Measurements from ENCODE around the gene SLC16A10.
A peak's percentile ranks its signal among the peaks of the same experiment; 100 is the strongest.
"Not testable (repeated sequence)": the region's sequence is repeated elsewhere in the genome, so short reads cannot be mapped to it uniquely, and the experiment has no call there.

Gene SLC16A10

GRCh38 chr6:111187874-111188273, 100.6 kb downstream of the SLC16A10 start:
- no peak for DNase-seq (ENCODE audit: low read depth)

GRCh38 chr6:111189666-111190210, 102.4 kb downstream of the SLC16A10 start:
- not testable (repeated sequence) for DNase-seq (ENCODE audit: low read depth)

DNA sequence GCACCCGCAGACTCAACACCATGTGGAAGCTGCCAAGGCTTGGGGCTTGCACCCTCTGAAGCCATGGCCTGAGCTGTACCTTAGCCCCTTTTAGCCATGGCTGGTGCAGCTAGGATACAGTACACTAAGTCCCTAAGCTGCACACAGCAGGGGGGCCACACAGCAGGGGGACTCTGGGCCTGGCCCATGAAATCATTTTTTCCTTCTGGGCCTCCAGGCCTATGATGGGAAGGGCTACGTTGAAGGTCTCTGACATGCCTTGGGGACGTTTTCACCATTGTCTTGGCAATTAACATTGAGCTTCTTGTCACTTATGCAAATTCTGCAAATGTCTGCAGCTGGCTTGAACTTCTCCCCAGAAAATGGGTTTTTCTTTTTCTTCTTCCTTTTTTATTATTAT, 103.3 kb downstream of the SLC16A10 start:
- no peak for DNase-seq (ENCODE audit: low read depth)

DNA sequence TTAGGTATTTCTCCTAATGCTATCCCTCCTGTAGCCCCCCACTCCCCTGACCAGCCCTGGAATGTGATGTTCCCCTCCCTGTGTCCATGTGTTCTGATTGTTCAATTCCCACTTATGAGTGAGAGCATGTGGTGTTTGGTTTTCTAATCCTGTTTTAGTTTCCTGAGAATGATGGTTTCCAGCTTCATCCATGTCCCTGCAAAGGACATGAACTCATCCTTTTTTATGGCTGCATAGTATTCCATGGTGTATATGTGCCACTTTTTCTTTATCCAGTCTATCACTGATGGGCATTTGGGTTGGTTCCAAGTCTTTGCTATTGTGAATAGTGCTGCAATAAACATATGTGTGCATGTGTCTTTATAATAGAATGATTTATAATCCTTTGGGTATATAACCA, 103.8 kb downstream of the SLC16A10 start:
- not testable (repeated sequence) for DNase-seq (ENCODE audit: low read depth)

GRCh38 chr6:111192911-111193555, 105.7 kb downstream of the SLC16A10 start:
- DNase-seq (ENCODE audit: low read depth) = no peak

GRCh38 chr6:111195656-111196055, 108.4 kb downstream of the SLC16A10 start:
- no peak for DNase-seq (ENCODE audit: low read depth)

GRCh38 chr6:111198841-111199240, 111.5 kb downstream of the SLC16A10 start:
- no peak for DNase-seq (ENCODE audit: low read depth)

DNA sequence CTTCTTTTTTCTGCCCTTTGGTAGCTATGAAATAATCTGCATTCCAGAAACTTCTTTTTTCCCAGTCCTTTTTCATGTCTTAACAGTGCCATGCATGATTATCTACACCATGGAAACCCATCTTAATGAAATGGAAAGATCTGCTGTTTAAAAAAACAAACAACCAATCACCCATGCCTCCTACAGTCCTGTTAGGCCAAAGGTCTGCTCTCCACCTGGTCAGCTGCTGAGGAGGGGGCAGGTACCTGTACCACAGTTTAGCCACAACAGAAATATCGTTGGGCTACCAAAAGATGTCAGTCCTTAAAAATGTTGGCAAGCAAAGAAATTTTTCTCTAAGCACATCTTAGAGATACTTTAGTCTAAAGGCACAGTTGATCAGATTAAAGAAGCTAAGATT, 112.6 kb downstream of the SLC16A10 start:
- DNase-seq (ENCODE audit: low read depth) = no peak

GRCh38 chr6:111200350-111201243, 113.3 kb downstream of the SLC16A10 start:
- DNase-seq (ENCODE audit: low read depth) = no peak

DNA sequence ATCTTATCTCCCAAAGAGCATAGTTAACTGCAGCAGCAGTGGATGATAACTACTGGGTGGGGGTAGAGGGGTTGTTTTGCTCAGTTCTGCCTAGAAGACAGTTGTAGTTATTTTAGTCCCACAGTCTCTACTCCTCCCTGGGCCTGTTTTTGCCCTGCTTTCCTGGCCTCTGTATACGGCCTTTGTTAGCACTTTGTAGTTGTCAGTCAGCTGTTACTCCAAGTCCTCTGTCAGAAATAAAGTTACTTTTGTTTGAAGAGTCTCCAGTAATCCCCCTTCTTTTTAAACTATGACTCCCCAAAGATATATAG, 113.9 kb downstream of the SLC16A10 start:
- DNase-seq (ENCODE audit: low read depth) = no peak

DNA sequence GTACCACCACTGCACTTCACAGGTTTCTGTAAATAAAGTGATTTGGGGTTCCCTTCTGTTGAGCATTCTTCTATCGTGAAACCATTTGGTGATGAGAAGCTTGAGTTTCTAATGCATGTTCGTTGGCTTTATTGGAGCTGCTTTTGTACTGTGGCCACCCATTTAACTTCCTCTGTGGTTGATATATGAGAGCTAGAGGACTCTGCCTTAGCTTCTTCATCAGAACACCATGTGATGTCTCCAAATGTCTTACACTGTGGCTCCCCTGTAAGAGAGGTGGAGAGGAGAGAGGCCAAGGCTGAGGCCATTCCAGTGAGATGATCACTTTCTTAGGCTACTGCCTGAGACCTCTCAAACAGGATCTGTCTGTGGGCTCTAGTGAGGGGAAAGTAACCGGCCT, 114.5 kb downstream of the SLC16A10 start:
- DNase-seq (ENCODE audit: low read depth) = no peak

DNA sequence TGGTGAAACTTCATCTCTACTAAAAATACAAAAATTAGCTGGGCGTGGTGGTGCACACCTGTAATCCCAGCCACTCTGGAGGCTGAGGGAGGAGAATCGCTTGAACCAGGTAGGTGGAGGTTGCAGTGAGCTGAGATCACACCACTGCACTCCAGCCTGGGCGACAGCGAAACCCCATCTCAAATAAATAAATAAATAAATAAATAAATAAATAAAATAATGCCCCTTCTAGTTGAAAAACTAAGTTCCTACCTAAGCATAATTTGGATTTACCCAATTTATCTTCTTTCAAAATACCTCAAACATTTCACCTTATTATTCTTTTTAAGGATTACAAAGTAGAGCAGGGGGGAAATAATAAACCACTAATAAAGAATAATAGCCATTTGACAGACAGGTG, 116.2 kb downstream of the SLC16A10 start:
- DNase-seq (ENCODE audit: low read depth) = not testable (repeated sequence)

DNA sequence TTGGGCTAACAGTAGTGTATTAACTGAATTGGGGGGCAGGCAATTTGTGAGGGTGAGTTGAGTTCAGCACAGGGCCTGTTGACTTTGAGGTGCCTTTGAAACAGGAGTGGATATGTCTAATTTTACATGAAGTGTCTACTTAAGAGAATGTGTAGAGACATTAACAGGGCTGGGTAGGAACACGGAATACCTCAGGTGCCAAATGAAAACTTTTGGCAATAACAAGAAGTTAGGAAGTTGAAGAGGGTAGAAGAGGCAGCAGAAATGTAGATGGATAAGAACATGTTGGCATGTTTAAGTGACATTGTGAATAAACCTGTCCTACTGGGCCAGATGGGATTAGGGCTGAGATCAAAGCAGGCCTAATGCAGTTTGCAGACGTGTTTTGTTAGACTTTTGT, 117.0 kb downstream of the SLC16A10 start:
- DNase-seq (ENCODE audit: low read depth) = no peak

- no peak for DNase-seq (ENCODE audit: low read depth)
These were observed 117.6 kb downstream of the SLC16A10 start for GRCh38 chr6:111204881-111205280.

GRCh38 chr6:111205502-111205901, 118.2 kb downstream of the SLC16A10 start:
- no peak for DNase-seq (ENCODE audit: low read depth)

DNA sequence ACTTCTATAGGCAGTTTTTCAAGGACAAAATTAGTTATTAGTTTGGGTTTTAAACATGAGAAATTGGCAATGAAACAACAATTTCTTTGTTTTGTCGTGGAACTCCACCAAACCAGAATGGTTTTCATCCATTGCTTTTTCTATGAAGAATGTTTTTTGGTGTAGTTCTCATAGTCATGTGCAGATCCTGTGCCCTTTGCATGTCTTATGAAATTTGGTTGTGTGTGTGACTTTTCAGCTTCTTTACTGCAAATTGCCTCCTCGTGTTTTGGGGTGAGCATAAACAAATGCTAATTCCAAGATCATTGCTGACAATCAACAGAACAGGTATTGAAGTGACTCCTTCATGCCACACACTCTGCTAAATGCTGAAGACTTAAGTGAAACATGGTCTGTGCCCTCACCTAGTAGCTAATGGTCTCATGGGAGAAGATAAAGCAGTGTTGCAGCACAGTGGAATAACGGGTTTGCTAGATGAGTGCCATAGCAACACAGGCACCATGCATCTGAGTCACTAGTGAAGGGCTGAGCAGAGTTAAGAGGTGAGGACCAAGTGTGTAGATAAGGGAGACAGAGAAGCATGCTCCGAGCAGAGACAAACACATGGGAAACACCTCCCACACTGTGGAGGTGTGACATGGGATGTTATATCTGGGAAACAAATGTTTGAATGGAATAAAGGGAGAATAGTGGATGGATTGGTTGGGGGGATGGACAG, 120.0 kb downstream of the SLC16A10 start:
- DNase-seq (ENCODE audit: low read depth) = no peak

- no peak for DNase-seq (ENCODE audit: low read depth)
These were observed 121.6 kb downstream of the SLC16A10 start for GRCh38 chr6:111208933-111209332.

- peak; percentile 44 for DNase-seq (ENCODE audit: low read depth)
These were observed 123.0 kb downstream of the SLC16A10 start for GRCh38 chr6:111210194-111210728.

GRCh38 chr6:111211411-111212030, 124.2 kb downstream of the SLC16A10 start:
- no peak for DNase-seq (ENCODE audit: low read depth)

DNA sequence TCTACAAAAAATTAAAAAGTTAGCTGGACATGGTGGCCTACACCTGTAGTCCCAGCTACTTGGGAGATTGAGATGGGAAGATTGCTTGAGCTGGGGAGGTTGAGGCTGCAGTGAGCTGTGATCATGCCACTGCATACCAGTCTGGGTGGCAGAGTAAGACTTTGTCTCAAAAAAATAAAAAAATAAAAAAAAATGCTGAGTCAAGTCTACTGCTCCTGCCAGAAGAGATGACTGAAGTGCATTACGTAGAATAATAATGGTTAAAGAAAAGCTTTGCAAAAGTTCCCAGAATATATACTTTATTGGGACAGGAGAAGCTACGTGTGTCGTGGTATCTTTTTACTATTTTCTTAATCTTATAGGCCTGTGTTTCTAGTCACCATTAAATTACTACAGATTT, 125.3 kb downstream of the SLC16A10 start:
- DNase-seq (ENCODE audit: low read depth) = no peak

- no peak for DNase-seq (ENCODE audit: low read depth)
These were observed 127.8 kb downstream of the SLC16A10 start for GRCh38 chr6:111215131-111215530.

DNA sequence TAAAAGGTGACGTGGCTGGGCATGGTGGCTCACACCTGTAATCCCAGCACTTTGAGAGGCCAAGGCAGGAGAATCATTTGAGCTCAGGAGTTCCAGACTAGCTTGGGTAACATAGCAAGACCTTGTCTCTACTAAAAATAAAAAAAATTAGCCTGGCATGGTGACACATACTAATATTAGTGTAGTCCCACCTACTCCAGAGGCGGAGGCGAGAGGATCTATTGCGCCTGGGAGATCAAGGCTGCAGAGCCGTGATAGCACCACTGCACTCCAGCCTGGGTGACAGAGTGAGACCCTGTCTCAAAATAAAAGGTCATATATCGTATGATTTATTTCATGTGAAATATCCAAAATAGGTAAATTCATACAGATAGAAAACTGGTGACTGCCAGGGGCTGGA, 132.5 kb downstream of the SLC16A10 start:
- no peak for DNase-seq (ENCODE audit: low read depth)

Measured in fibroblast of gingiva (primary cell).